HepG2 (cell line): Measurements from ENCODE around the gene GRM4. TPM values are rescaled to one million over a fixed set of nuclear protein-coding genes. Genes with fewer than 3 reads are reported as not detected.

Experiments
- ATAC-seq: fragments of 200-7000 bp; cut with Tn5 transposase; 3 replicates; pipeline ENCODE4 v1.9.1; 2020; ENCODE audit warnings: mild to moderate bottlenecking, moderate library complexity
- BruUV-seq: library from RNA; stranded (reverse); fragments of 400-500 nt; replicated peaks from 2 replicates; lab custom pipeline; 2021; lab: Mats Ljungman, UMichigan
- CTCF ChIA-PET: fragments of 300-600 bp; formaldehyde crosslinking; extraction: SDS; loops from one replicate; lab custom pipeline; 2021; ENCODE audit warnings: low total read pairs, inconsistent platforms, low intra/inter-chr PET ratio; lab: Yijun Ruan, JAX
- POLR2A ChIA-PET: fragments of 350-600 bp; sonication (Branson Sonifier 250); formaldehyde crosslinking; loops from one replicate; lab custom pipeline; 2020; ENCODE audit warnings: antibody characterized with exemption, inconsistent platforms; lab: Yijun Ruan, JAX
- DNase-seq: peaks from one replicate; pipeline ENCODE4 v3.0.0-alpha.2; 2015; ENCODE audit warnings: low spot score
- FAIRE-seq: peaks from 3 replicates; lab custom pipeline; 2011; peaks lifted over from hg19 to GRCh38; lab: Jason Lieb, UNC
- H2AFZ ChIP-seq: one replicate; pipeline ENCODE4 v1.6.1; 2011; ENCODE audit warnings: low read length, inconsistent platforms
- H3K27ac ChIP-seq: fragments of 300-600 bp; 3 replicates; pipeline ENCODE4 v1.8.0; 2011; ENCODE audit warnings: mixed run types, mild to moderate bottlenecking, mixed read lengths, low read length, inconsistent platforms; ENCODE audit not compliant: insufficient read depth; ENCODE audit errors: extremely low read length
- H3K27me3 ChIP-seq, 2 experiments: fragments of 200-600 bp in 1 of 2; 2 replicates in 1 of 2; 3 replicates in 1 of 2; pipeline versions ENCODE4 v1.6.0 to v1.8.0; 2011; ENCODE audit warnings: low read length in 2 of 2, mild to moderate bottlenecking in 2 of 2, moderate library complexity in 2 of 2, inconsistent platforms in 1 of 2; ENCODE audit not compliant: insufficient read depth in 2 of 2, control insufficient read depth in 1 of 2
- H3K36me3 ChIP-seq, 2 experiments: fragments of 200-600 bp in 1 of 2; replicated peaks in 1 of 2; 2 replicates in 1 of 2; 3 replicates in 1 of 2; pipeline versions ENCODE4 v1.5.1 to v1.8.0; 2011; ENCODE audit warnings: low read length in 2 of 2, inconsistent platforms in 1 of 2; ENCODE audit not compliant: insufficient read depth in 2 of 2, control insufficient read depth in 1 of 2
- H3K4me1 ChIP-seq: 2 replicates; pipeline ENCODE4 v1.5.1; 2012; ENCODE audit warnings: low read length, inconsistent platforms; ENCODE audit not compliant: insufficient read depth
- H3K4me2 ChIP-seq: 2 replicates; pipeline ENCODE4 v1.6.0; 2011; ENCODE audit warnings: low read depth, low read length, inconsistent platforms
- H3K4me3 ChIP-seq, 3 experiments: fragments of 200-600 bp in 1 of 3; sonication (generic), shearing (Covaris generic) in 1 of 3; replicated peaks in 1 of 3; 2 replicates each; pipeline ENCODE4 v1.5.1; 2011 to 2016; ENCODE audit warnings: low read length in 3 of 3, inconsistent platforms in 2 of 3, low read depth in 2 of 3, mild to moderate bottlenecking in 2 of 3, control low read depth in 1 of 3, mixed read lengths in 1 of 3; ENCODE audit not compliant: insufficient read depth in 1 of 3
- H3K79me2 ChIP-seq: one replicate; pipeline ENCODE4 v1.6.1; 2011; ENCODE audit warnings: low read length, inconsistent platforms; ENCODE audit not compliant: insufficient read depth
- H3K9ac ChIP-seq: 2 replicates; pipeline ENCODE4 v1.6.0; 2011; ENCODE audit warnings: mild to moderate bottlenecking, low read depth, low read length, inconsistent platforms; ENCODE audit not compliant: insufficient read depth
- H3K9me3 ChIP-seq: 2 replicates; pipeline ENCODE4 v1.5.1; 2012; ENCODE audit warnings: mild to moderate bottlenecking, low read length
- H4K20me1 ChIP-seq: 2 replicates; pipeline ENCODE4 v1.6.0; 2011; ENCODE audit warnings: inconsistent platforms, mild to moderate bottlenecking, low read length, moderate library complexity; ENCODE audit not compliant: insufficient read depth
- BCL6 ChIP-seq: IDR thresholded peaks from 2 replicates; pipeline ENCODE4 v1.6.1; 2016; ENCODE audit warnings: missing genetic modification reagents, missing compliant biosample characterization
- ELF1 ChIP-seq: sonication (generic); formaldehyde crosslinking; IDR thresholded peaks from 2 replicates; pipeline ENCODE4 v1.4.0; 2020; ENCODE audit warnings: missing genetic modification reagents
- GABPB1 ChIP-seq: IDR thresholded peaks from 2 replicates; pipeline ENCODE4 v1.6.1; 2016; ENCODE audit warnings: mild to moderate bottlenecking, missing genetic modification reagents, moderate library complexity, missing compliant biosample characterization
- MAFG ChIP-seq: sonication (generic); formaldehyde crosslinking; IDR thresholded peaks from 2 replicates; pipeline ENCODE4 v1.5.1; 2020; ENCODE audit warnings: mild to moderate bottlenecking, missing genetic modification reagents
- MBD4 ChIP-seq: IDR thresholded peaks from 2 replicates; pipeline ENCODE4 v1.6.1; 2012; ENCODE audit warnings: low read length, inconsistent platforms, borderline replicate concordance
- POLR2AphosphoS5 ChIP-seq: IDR thresholded peaks from 2 replicates; pipeline ENCODE4 v1.6.1; 2012; ENCODE audit warnings: low read depth, low read length
- SMAD1 ChIP-seq: sonication (generic); formaldehyde crosslinking; IDR thresholded peaks from 2 replicates; pipeline ENCODE4 v1.4.0; 2020; ENCODE audit warnings: missing genetic modification reagents, low read depth, mild to moderate bottlenecking, borderline replicate concordance
- TFDP2 ChIP-seq: sonication (generic); formaldehyde crosslinking; IDR thresholded peaks from 2 replicates; pipeline ENCODE4 v1.4.0; 2020; ENCODE audit warnings: missing genetic modification reagents
- ZNF124 ChIP-seq: sonication (generic); formaldehyde crosslinking; IDR thresholded peaks from 2 replicates; pipeline ENCODE4 v1.4.0; 2020; ENCODE audit warnings: missing genetic modification reagents
- ZNF264 ChIP-seq: sonication (generic); formaldehyde crosslinking; IDR thresholded peaks from 2 replicates; pipeline ENCODE4 v1.4.0; 2020; ENCODE audit warnings: missing genetic modification reagents
- ZNF276 ChIP-seq: sonication (generic); formaldehyde crosslinking; IDR thresholded peaks from 2 replicates; pipeline ENCODE4 v1.4.0; 2020; ENCODE audit warnings: mild to moderate bottlenecking, low read depth, missing genetic modification reagents
- ZNF512 ChIP-seq: sonication (generic); formaldehyde crosslinking; IDR thresholded peaks from 2 replicates; pipeline ENCODE4 v1.4.0; 2020; ENCODE audit warnings: mild to moderate bottlenecking, missing genetic modification reagents
- ZNF704 ChIP-seq: sonication (generic); formaldehyde crosslinking; IDR thresholded peaks from 2 replicates; pipeline ENCODE4 v1.8.1; 2023; ENCODE audit warnings: mild to moderate bottlenecking, inconsistent platforms, moderate library complexity, missing genetic modification reagents, borderline replicate concordance
- ZNF709 ChIP-seq: sonication (generic); formaldehyde crosslinking; IDR thresholded peaks from 2 replicates; pipeline ENCODE4 v1.5.0; 2020; ENCODE audit warnings: mild to moderate bottlenecking, missing genetic modification reagents
- ZNF850 ChIP-seq: sonication (generic); formaldehyde crosslinking; conservative IDR thresholded peaks from 2 replicates; pipeline ENCODE4 v1.9.0; 2021; ENCODE audit warnings: mild to moderate bottlenecking, missing genetic modification reagents
- ZXDC ChIP-seq: sonication (generic); formaldehyde crosslinking; IDR thresholded peaks from 2 replicates; pipeline ENCODE4 v1.5.0; 2020; ENCODE audit warnings: mild to moderate bottlenecking, missing genetic modification reagents
- WGBS: methylation state at CpG from one replicate; pipeline ENCODE4 v1.1.6; 2017; ENCODE audit warnings: low lambda C conversion rate; 5-methylcytosine and 5-hydroxymethylcytosine counted together
- in situ Hi-C: cut with HindIII; loops from 2 replicates; pipeline ENCODE4 v1.10.0; 2017; ENCODE audit warnings: low pct_unique_long_range_greater_than_20kb; ENCODE audit not compliant: extremely low pct_ligation_motif_present
- intact Hi-C: fragments of 100-400 bp; cut with micrococcal nuclease; formaldehyde crosslinking; loops from one replicate; pipeline ENCODE4 v1.10.0; 2022; ENCODE audit not compliant: unreplicated experiment
- polyA plus RNA-seq, 8 experiments: library from polyadenylated mRNA; depleted of rRNA in 3 of 8; stranded (reverse) in 7 of 8; unstranded in 1 of 8; fragments of >200 nt; fragmentation: Illumina TruSeq in 4 of 8; extraction: Trizol in 4 of 8; gene quantifications; 2 replicates each; pipeline versions ENCODE4 v1.2.1 to v1.2.3, GENCODE V29; 2011 to 2016; ENCODE audit warnings: low read depth in 4 of 8, missing spikeins in 1 of 8, mixed read lengths in 1 of 8; ENCODE audit not compliant: insufficient read depth in 1 of 8
- total RNA-seq, 5 experiments: library from RNA; depleted of rRNA; stranded (reverse); fragments of >200 nt; fragmentation: Illumina TruSeq; extraction: Trizol; gene quantifications; 2 replicates each; pipeline ENCODE4 v1.2.3, GENCODE V29; 2016; ENCODE audit warnings: low read depth in 1 of 5

The GRM4 gene
- total and polyA plus RNA-seq, 2 of the 13 experiments (the other 11 are each of a cell fraction or from before 2014, with no cell fraction given) = not detected

- H3K4me1 ChIP-seq = peaks cover 14% of the 10 kb centered on the region
- 0% methylated on average over 4 of the region's 4 CpGs for WGBS
- no peak for DNase-seq
- no peaks in the 10 kb centered on the region; the same call in 1 of the 2 replicates for H4K20me1 ChIP-seq
- BruUV-seq = no TSS peak
- no peak overlapping the region for H3K4me2 ChIP-seq
- H3K27ac ChIP-seq = no peak overlapping the region
- ChIA-PET POLR2A (no interaction called here), CTCF (no interaction called here)
- ATAC-seq = no peak
- FAIRE-seq = no peak
- H3K9ac ChIP-seq = no peak overlapping the region
- peaks cover 14 to 76% of the 10 kb centered on the region in 2 experiments for H3K27me3 ChIP-seq
- no peaks in the 10 kb centered on the region for H3K9me3 ChIP-seq
- in situ Hi-C loops = no loop called here
- H2AFZ ChIP-seq = no peak overlapping the region
- H3K4me3 ChIP-seq = no peak overlapping the region
- no peaks in the 10 kb centered on the region for H3K79me2 ChIP-seq
- H3K36me3 ChIP-seq = no peaks in the 10 kb centered on the region
- intact Hi-C loops = no loop called here
- no peak for TF ChIP-seq ELF1 (CRISPR knock-in tag)
- TF ChIP-seq ZNF512 (CRISPR knock-in tag) = no peak
- TF ChIP-seq MBD4 = no peak
- TF ChIP-seq ZNF704 (CRISPR knock-in tag) = no peak
- no peak for TF ChIP-seq TFDP2 (CRISPR knock-in tag)
- TF ChIP-seq ZNF850 (CRISPR knock-in tag) = no peak
- TF ChIP-seq POLR2AphosphoS5 = no peak
- no peak for TF ChIP-seq GABPB1
- no peak for TF ChIP-seq ZNF709 (CRISPR knock-in tag)
- no peak for TF ChIP-seq ZXDC (CRISPR knock-in tag)
- TF ChIP-seq MAFG = no peak
- no peak for TF ChIP-seq SMAD1 (CRISPR knock-in tag)
- no peak for TF ChIP-seq ZNF124 (CRISPR knock-in tag)
- no peak for TF ChIP-seq ZNF264 (CRISPR knock-in tag)
- TF ChIP-seq ZNF276 (CRISPR knock-in tag) = no peak
- TF ChIP-seq BCL6 (CRISPR knock-in tag) = no peak
These were observed 166.1 kb downstream of the GRM4 start for GRCh38 chr6:33979750-33980149.
